Keratinocyte (primary cell): Measurements from ENCODE around the gene CPTP.

Source experiments
- EZH2 ChIP-seq: IDR thresholded peaks from one replicate; pipeline ENCODE4 v1.6.1; 2012; ENCODE audit warnings: inconsistent platforms, mild to moderate bottlenecking, low read length, moderate library complexity
- TF ChIP-seq, protein P1 (sequence below), 3 experiments: IDR thresholded peaks in 1 of 3; conservative IDR thresholded peaks in 1 of 3; optimal IDR thresholded peaks in 1 of 3; 2 replicates in 2 of 3; 3 replicates in 1 of 3; pipeline versions ENCODE3 to v1.5.1; 2011; ENCODE audit warnings: low read length in 3 of 3, mild to moderate bottlenecking in 3 of 3, moderate library complexity in 2 of 3, control low read depth in 1 of 3, inconsistent platforms in 1 of 3; ENCODE audit not compliant: insufficient read depth in 2 of 3; ENCODE audit errors: extremely low read depth in 1 of 3

DNA sequence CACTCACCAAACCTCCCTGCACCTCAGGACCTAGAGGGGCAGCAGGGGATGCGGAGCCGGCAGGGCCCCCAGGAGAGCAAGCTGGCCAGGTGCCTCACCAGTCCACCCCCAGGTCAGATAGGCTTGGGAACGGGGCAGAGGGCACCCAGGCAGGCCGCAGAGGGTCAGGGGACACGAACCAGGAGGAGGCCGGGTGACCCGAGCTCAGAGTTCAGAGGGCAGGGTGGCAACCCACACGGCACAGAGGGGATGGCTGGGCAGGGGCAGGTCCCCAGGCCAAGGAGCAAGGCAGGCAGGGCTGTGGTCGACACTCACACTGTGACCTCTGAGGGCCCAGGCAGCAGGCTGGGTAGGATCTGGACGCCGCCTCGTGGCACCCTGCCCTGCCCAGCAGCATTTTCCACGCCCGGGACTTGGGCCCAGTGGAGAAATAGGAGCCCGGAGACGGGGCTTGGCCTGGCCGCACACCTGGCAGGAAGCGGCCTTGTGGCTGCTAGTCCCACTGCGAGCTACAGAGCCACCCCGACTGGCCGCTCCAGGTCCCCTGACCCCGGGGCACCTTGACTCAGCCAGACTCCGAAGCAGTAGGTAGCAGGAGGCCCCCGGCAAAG lies 19.3 kb downstream of the CPTP start:
- TF ChIP-seq, protein P1, sequence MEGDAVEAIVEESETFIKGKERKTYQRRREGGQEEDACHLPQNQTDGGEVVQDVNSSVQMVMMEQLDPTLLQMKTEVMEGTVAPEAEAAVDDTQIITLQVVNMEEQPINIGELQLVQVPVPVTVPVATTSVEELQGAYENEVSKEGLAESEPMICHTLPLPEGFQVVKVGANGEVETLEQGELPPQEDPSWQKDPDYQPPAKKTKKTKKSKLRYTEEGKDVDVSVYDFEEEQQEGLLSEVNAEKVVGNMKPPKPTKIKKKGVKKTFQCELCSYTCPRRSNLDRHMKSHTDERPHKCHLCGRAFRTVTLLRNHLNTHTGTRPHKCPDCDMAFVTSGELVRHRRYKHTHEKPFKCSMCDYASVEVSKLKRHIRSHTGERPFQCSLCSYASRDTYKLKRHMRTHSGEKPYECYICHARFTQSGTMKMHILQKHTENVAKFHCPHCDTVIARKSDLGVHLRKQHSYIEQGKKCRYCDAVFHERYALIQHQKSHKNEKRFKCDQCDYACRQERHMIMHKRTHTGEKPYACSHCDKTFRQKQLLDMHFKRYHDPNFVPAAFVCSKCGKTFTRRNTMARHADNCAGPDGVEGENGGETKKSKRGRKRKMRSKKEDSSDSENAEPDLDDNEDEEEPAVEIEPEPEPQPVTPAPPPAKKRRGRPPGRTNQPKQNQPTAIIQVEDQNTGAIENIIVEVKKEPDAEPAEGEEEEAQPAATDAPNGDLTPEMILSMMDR (optimal IDR thresholded peaks at IDR 0.05 in 1 of 3, IDR thresholded peaks at IDR 0.05 in 1 of 3, conservative IDR thresholded peaks at IDR 0.05 in 1 of 3; ENCODE audit: extremely low read depth in 1 of 3, insufficient read depth in 2 of 3, low read length in 3 of 3) = no peak
- TF ChIP-seq EZH2 = no peak
